Neural crest cell (in vitro differentiated cells): ENCODE data around the gene SOCS3. TPM values are rescaled to one million over a fixed set of nuclear protein-coding genes. Genes with fewer than 3 reads are reported as not detected.
"Not testable (repeated sequence)": the region's sequence is repeated elsewhere in the genome, so short reads cannot be mapped to it uniquely, and the experiment has no call there.

Experiments
- DNase-seq: peaks from one replicate; pipeline ENCODE4 v3.0.0; 2021; ENCODE audit warnings: low read depth, mixed read lengths, low spot score
- H3K27ac Mint-ChIP-seq: one replicate; pipeline ENCODE4 v1.8.0; 2021; ENCODE audit warnings: mild to moderate bottlenecking, mixed read lengths; ENCODE audit not compliant: unreplicated experiment
- H3K27me3 Mint-ChIP-seq: 2 replicates; pipeline ENCODE4 v1.8.0; 2021; ENCODE audit warnings: low read depth, mild to moderate bottlenecking, mixed read lengths
- H3K36me3 Mint-ChIP-seq: 2 replicates; pipeline ENCODE4 v1.8.0; 2021; ENCODE audit warnings: low read depth, mild to moderate bottlenecking, mixed read lengths
- H3K4me1 Mint-ChIP-seq: 2 replicates; pipeline ENCODE4 v1.8.0; 2021; ENCODE audit warnings: mixed read lengths
- H3K4me3 Mint-ChIP-seq: one replicate; pipeline ENCODE4 v1.8.0; 2021; ENCODE audit warnings: mild to moderate bottlenecking, mixed read lengths
- H3K9me3 Mint-ChIP-seq: 2 replicates; pipeline ENCODE4 v1.8.0; 2021; ENCODE audit warnings: mixed read lengths
- CTCF ChIP-seq: fragments of 200-600 bp; sonication (generic); conservative IDR thresholded peaks from 2 replicates; pipeline ENCODE4 v1.5.0; 2021; ENCODE audit warnings: antibody characterized with exemption, mild to moderate bottlenecking
- total RNA-seq: library from RNA; stranded (reverse); gene quantifications from 2 replicates; pipeline ENCODE4 v1.2.1, GENCODE V29; 2021

The SOCS3 gene
- total RNA-seq, 1 donor from 2014 or later, result 6.1 TPM

GRCh38 chr17:78314683-78315354 lies 45.1 kb downstream of the SOCS3 start:
- H3K4me3 Mint-ChIP-seq, result peak overlapping the region; percentile 27
- H3K9me3 Mint-ChIP-seq, result no peaks in the 10 kb centered on the region
- peaks cover 57% of the 10 kb centered on the region for H3K27me3 Mint-ChIP-seq

GRCh38 chr17:78313735-78314648 lies 45.9 kb downstream of the SOCS3 start:
- Mint-ChIP-seq H3K27me3 (peaks cover 57% of the 10 kb centered on the region), H3K27ac (no peak overlapping the region), H3K4me3 (peak overlapping the region; percentile 78), H3K36me3 (no peaks in the 10 kb centered on the region), H3K9me3 (no peaks in the 10 kb centered on the region), H3K4me1 (peaks cover 22% of the 10 kb centered on the region)
- DNase-seq, result peak; percentile 30
- TF ChIP-seq CTCF, result peak; percentile 17

More at GRCh38 chr17:78314683-78315354, 45.1 kb downstream of the SOCS3 start:
- peaks cover 22% of the 10 kb centered on the region for H3K4me1 Mint-ChIP-seq
- no peak overlapping the region for H3K27ac Mint-ChIP-seq
- no peaks in the 10 kb centered on the region for H3K36me3 Mint-ChIP-seq
- TF ChIP-seq CTCF, result peak; percentile 28
- DNase-seq, result no peak

GRCh38 chr17:78309659-78310255 lies 50.1 kb downstream of the SOCS3 start:
- peaks cover 30% of the 10 kb centered on the region for H3K27me3 Mint-ChIP-seq
- not testable (repeated sequence) for H3K4me3 Mint-ChIP-seq, H3K27ac Mint-ChIP-seq

GRCh38 chr17:78307887-78308638 lies 51.8 kb downstream of the SOCS3 start:
- no peak overlapping the region for H3K4me3 Mint-ChIP-seq
- H3K27me3 Mint-ChIP-seq, result peaks cover 19% of the 10 kb centered on the region
- no peaks in the 10 kb centered on the region for H3K36me3 Mint-ChIP-seq
- peaks cover 12% of the 10 kb centered on the region for H3K4me1 Mint-ChIP-seq
- peak overlapping the region; percentile 87 for H3K27ac Mint-ChIP-seq
- no peak for DNase-seq
- no peak for TF ChIP-seq CTCF
- peaks cover 2% of the 10 kb centered on the region for H3K9me3 Mint-ChIP-seq

More at GRCh38 chr17:78309659-78310255, 50.1 kb downstream of the SOCS3 start:
- not testable (repeated sequence) for H3K4me1 Mint-ChIP-seq, DNase-seq, H3K36me3 Mint-ChIP-seq, H3K9me3 Mint-ChIP-seq

GRCh38 chr17:78306913-78307312 lies 53.0 kb downstream of the SOCS3 start:
- no peak for DNase-seq
- no peaks in the 10 kb centered on the region for H3K36me3 Mint-ChIP-seq

More at GRCh38 chr17:78306913-78307312, 53.0 kb downstream of the SOCS3 start:
- Mint-ChIP-seq H3K4me3 (no peak overlapping the region), H3K9me3 (peaks cover 2% of the 10 kb centered on the region), H3K27me3 (peaks cover 8% of the 10 kb centered on the region), H3K27ac (no peak overlapping the region), H3K4me1 (peaks cover 12% of the 10 kb centered on the region)
- no peak for TF ChIP-seq CTCF

Other genes with a start within 250 kb of the SOCS3 start
- 85.0 and 86.0 TPM in 2 replicates for gene TMC6, start 231.3 kb downstream of the SOCS3 start, total RNA-seq
- 0.71 and 0.79 TPM in 2 replicates for gene TMC8, start 229.3 kb downstream of the SOCS3 start, total RNA-seq
- gene C17orf99, start 213.7 kb downstream of the SOCS3 start, total RNA-seq, result not detected in 2 replicates
- 19.3 and 23.0 TPM in 2 replicates for gene SYNGR2, start 191.5 kb downstream of the SOCS3 start, total RNA-seq
- gene TK1, start 173.0 kb downstream of the SOCS3 start, total RNA-seq, result 48.7 and 53.9 TPM in 2 replicates
- gene AFMID, start 172.7 kb downstream of the SOCS3 start, total RNA-seq, result 38.1 and 41.9 TPM in 2 replicates
- 123 and 134 TPM in 2 replicates for gene BIRC5, start 145.8 kb downstream of the SOCS3 start, total RNA-seq
- gene TMEM235, start 128.4 kb downstream of the SOCS3 start, total RNA-seq, result not detected in 2 replicates
- gene PGS1, start 18.6 kb upstream of the SOCS3 start, total RNA-seq, result 42.7 and 52.0 TPM in 2 replicates
- 0.09 TPM in 1 of 2 replicates, not detected in the other for gene DNAH17, start 217.3 kb upstream of the SOCS3 start, total RNA-seq